ENCODE results near the gene TYW1. TPM values are rescaled to one million over a fixed set of nuclear protein-coding genes. Genes with fewer than 3 reads are reported as not detected.
"Not testable (repeated sequence)": the region's sequence is repeated elsewhere in the genome, so short reads cannot be mapped to it uniquely, and the experiment has no call there.

Gene TYW1
- total RNA-seq, 4 donors from 2014 or later: 19.9 to 34.5 (median 24.3) TPM

DNA sequence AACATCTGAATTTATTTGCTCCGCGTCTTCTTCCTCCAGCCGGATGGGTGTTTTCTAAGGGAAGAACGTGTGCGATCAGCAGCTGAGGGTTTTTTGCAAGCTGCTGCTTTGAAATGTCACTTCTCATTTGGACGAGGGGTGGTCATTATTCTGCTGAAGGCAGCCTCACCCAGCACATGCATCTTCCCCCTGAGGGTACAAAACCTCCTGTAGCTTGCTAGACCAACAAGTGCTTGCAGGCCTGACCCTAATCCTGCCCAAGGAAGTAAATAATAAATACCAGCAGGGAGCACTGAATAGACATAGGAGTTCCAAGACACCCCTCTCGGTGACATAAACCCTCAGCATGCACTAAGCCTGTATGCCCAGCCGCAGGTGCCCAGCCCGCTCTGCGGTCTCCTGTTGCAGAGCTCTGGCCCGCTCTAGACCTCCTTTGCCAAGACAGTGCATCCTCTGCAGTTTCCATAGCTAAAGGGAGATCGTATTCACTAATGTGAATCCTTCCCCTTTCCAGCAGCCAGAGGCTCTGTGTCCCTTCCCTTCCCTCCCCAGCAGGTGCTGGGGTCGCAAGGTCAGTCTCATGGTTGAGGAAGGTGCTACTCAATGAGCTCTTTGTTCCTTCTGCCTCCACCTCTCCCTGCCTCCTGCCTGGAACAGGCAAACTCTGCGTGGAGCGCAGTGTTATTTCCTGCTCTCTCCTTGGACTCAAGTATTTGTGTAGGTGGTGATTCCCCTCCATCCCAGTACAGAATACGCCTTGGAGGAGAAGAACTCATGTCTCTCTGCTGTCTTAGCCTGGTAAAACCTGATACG, 37.9 kb upstream of the TYW1 start:
- TF ChIP-seq, protein P1, sequence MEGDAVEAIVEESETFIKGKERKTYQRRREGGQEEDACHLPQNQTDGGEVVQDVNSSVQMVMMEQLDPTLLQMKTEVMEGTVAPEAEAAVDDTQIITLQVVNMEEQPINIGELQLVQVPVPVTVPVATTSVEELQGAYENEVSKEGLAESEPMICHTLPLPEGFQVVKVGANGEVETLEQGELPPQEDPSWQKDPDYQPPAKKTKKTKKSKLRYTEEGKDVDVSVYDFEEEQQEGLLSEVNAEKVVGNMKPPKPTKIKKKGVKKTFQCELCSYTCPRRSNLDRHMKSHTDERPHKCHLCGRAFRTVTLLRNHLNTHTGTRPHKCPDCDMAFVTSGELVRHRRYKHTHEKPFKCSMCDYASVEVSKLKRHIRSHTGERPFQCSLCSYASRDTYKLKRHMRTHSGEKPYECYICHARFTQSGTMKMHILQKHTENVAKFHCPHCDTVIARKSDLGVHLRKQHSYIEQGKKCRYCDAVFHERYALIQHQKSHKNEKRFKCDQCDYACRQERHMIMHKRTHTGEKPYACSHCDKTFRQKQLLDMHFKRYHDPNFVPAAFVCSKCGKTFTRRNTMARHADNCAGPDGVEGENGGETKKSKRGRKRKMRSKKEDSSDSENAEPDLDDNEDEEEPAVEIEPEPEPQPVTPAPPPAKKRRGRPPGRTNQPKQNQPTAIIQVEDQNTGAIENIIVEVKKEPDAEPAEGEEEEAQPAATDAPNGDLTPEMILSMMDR (IDR thresholded peaks at IDR 0.05): no peak
- DNase-seq (ENCODE audit: low spot score) (no peak), ATAC-seq (ENCODE audit: low FRiP score) (no peak)

DNA sequence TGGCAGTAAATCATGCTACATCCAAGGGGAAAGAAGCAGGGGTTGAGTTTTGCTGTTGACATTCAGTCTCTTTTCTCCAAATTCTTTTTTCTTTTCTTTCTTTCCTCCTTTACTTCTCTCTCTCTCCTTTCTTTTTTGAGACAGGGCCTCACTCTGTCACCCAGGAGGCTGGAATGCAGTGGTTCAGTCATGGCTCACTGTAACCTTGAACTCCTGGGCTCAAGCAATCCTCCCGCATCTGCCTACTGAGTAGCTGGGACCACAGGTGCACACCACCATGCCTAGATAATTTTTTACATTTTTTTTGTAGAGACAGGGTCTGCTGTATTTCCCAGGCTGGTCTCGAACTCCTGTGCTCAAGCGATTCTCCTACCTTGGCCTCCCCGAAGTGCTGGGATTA, 36.4 kb upstream of the TYW1 start:
- ATAC-seq (ENCODE audit: low FRiP score) (no peak), DNase-seq (ENCODE audit: low spot score) (no peak)
- TF ChIP-seq, protein P1 (IDR thresholded peaks at IDR 0.05): no peak

- TF ChIP-seq, protein P1 (IDR thresholded peaks at IDR 0.05): no peak
- ATAC-seq (ENCODE audit: low FRiP score): no peak
- DNase-seq (ENCODE audit: low spot score): no peak
Observed at GRCh38 chr7:66961096-66961495, 35.5 kb upstream of the TYW1 start.

- TF ChIP-seq, protein P1 (IDR thresholded peaks at IDR 0.05): no peak
- DNase-seq (ENCODE audit: low spot score) (no peak), ATAC-seq (ENCODE audit: low FRiP score) (no peak)
Observed at GRCh38 chr7:66964411-66964810, 32.2 kb upstream of the TYW1 start.

DNA sequence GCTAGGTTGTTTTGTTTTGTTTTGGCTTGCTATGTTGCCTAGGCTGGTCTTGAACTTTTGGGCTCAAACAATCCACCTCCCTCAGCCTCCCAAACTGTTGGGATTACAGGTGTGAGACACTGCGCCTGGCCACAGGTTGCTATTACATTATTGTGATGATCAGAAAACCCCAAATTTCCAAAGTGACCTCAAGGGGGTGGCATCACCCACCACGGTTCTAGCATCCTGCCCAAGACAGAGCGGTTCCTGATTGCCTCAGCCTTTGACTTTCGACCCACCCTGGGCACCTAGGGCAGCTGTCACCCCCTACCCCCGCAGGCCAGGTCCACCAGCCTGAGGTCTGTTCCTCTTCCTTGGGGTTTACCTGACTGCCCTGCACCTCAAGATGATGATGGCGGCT, 29.6 kb upstream of the TYW1 start:
- no peak for DNase-seq (ENCODE audit: low spot score)
- TF ChIP-seq, protein P1 (IDR thresholded peaks at IDR 0.05): no peak
- no peak for ATAC-seq (ENCODE audit: low FRiP score)

- ATAC-seq (ENCODE audit: low FRiP score); DNase-seq (ENCODE audit: low spot score): not testable (repeated sequence)
Observed at GRCh38 chr7:66969001-66969400, 27.6 kb upstream of the TYW1 start.

- DNase-seq (ENCODE audit: low spot score) (no peak), ATAC-seq (ENCODE audit: low FRiP score) (no peak)
- TF ChIP-seq, protein P1 (IDR thresholded peaks at IDR 0.05): no peak
Observed at GRCh38 chr7:66970310-66970709, 26.3 kb upstream of the TYW1 start.
